T-helper 2 cell treated with Interferon-gamma antibody and Interleukin-4, amounts not matched to agents 100 ng/mL and 5 ng/mL, for 36 hours (primary cell): ENCODE results near the gene PLAAT2. TPM values are rescaled to one million over a fixed set of nuclear protein-coding genes. Genes with fewer than 3 reads are reported as not detected.
"Not testable (repeated sequence)": the region's sequence is repeated elsewhere in the genome, so short reads cannot be mapped to it uniquely, and the experiment has no call there.

Experiments used
- intact Hi-C: fragments of 100-400 bp; cut with micrococcal nuclease; formaldehyde crosslinking; loops from one replicate; pipeline ENCODE4 v1.15.1; 2023
- total RNA-seq: library from RNA; stranded (reverse); gene quantifications from 2 replicates; pipeline ENCODE4 v1.2.3, GENCODE V29; 2022

Gene PLAAT2
- total RNA-seq, 1 donor from 2014 or later: not detected

- intact Hi-C loops: no loop called here
These were observed 11.9 kb downstream of the PLAAT2 start for GRCh38 chr11:63551091-63551888.

GRCh38 chr11:63550156-63550700, 13.0 kb downstream of the PLAAT2 start:
- intact Hi-C loops: not testable (repeated sequence)

GRCh38 chr11:63549411-63549810, 13.8 kb downstream of the PLAAT2 start:
- intact Hi-C loops: no loop called here

- intact Hi-C loops: no loop called here
These were observed 15.0 kb downstream of the PLAAT2 start for GRCh38 chr11:63548178-63548577.

- intact Hi-C loops: no loop called here
These were observed 16.1 kb downstream of the PLAAT2 start for GRCh38 chr11:63547061-63547460.

- intact Hi-C loops: no loop called here
These were observed 19.5 kb downstream of the PLAAT2 start for GRCh38 chr11:63543711-63544110.

- intact Hi-C loops: not testable (repeated sequence)
These were observed 20.7 kb downstream of the PLAAT2 start for GRCh38 chr11:63542506-63542905.

GRCh38 chr11:63537293-63538101, 25.7 kb downstream of the PLAAT2 start:
- intact Hi-C loops: loop anchor here (10.0 kb wide), 1 partner anchor 77 kb away; the partner anchor contains the start of gene PLAAT3

GRCh38 chr11:63536669-63537292, 26.4 kb downstream of the PLAAT2 start, which contains the start of gene PLAAT4:
Gene PLAAT4, plus strand, starts transcription at chr11:63536808. Its CDS starts 61 bp downstream, at chr11:63536869.
- intact Hi-C loops: loop anchor here (1.0 to 10.0 kb wide), 3 partner anchors 17 to 78 kb away; partner anchors contain the start of gene PLAAT3

GRCh38 chr11:63535734-63536133, 27.4 kb downstream of the PLAAT2 start:
- intact Hi-C loops: loop anchor here (1.0 to 10.0 kb wide), 3 partner anchors 18 to 79 kb away; partner anchors contain the start of gene PLAAT3

GRCh38 chr11:63534895-63535461, 28.2 kb downstream of the PLAAT2 start:
- intact Hi-C loops: loop anchor here (10.0 kb wide), 1 partner anchor 80 kb away; the partner anchor contains the start of gene PLAAT3

GRCh38 chr11:63534076-63534475, 29.1 kb downstream of the PLAAT2 start:
- intact Hi-C loops: loop anchor here (10.0 kb wide), 1 partner anchor 81 kb away; the partner anchor contains the start of gene PLAAT3

GRCh38 chr11:63532799-63533475, 30.2 kb downstream of the PLAAT2 start:
- intact Hi-C loops: loop anchor here (10.0 kb wide), 1 partner anchor 82 kb away; the partner anchor contains the start of gene PLAAT3

- intact Hi-C loops: loop anchor here (10.0 kb wide), 1 partner anchor 83 kb away; the partner anchor contains the start of gene PLAAT3
These were observed 31.1 kb downstream of the PLAAT2 start for GRCh38 chr11:63532117-63532516.

- intact Hi-C loops: loop anchor here (1.0 to 10.0 kb wide), 3 partner anchors 36 to 84 kb away; partner anchors contain the start of genes PLAAT3 and PLAAT5
These were observed 31.9 kb downstream of the PLAAT2 start for GRCh38 chr11:63531074-63531792.

GRCh38 chr11:63530021-63530420, 33.2 kb downstream of the PLAAT2 start:
- intact Hi-C loops: loop anchor here (10.0 kb wide), 1 partner anchor 85 kb away; the partner anchor contains the start of gene PLAAT3

- intact Hi-C loops: not testable (repeated sequence)
These were observed 33.8 kb downstream of the PLAAT2 start for GRCh38 chr11:63529373-63529772.

- intact Hi-C loops: not testable (repeated sequence)
These were observed 34.4 kb downstream of the PLAAT2 start for GRCh38 chr11:63528729-63529278.

- intact Hi-C loops: not testable (repeated sequence)
These were observed 35.0 kb downstream of the PLAAT2 start for GRCh38 chr11:63528156-63528555.
